Neural cell (in vitro differentiated cells): ENCODE data around the gene DNAJB11. TPM values are rescaled to one million over a fixed set of nuclear protein-coding genes. Genes with fewer than 3 reads are reported as not detected.

ENCODE experiments used
- H2AFZ ChIP-seq: fragments of 200-600, 300-800 bp; sonication (generic), shearing (Covaris generic); 2 replicates; pipeline ENCODE4 v1.6.0; 2014; ENCODE audit warnings: low read depth, mild to moderate bottlenecking, antibody characterized with exemption, low read length, moderate library complexity
- H3F3A ChIP-seq: fragments of 200-600 bp; shearing (Covaris generic); 2 replicates; pipeline ENCODE4 v1.6.1; 2016; ENCODE audit warnings: mild to moderate bottlenecking, moderate library complexity, mixed read lengths, antibody characterized with exemption, low read length; ENCODE audit not compliant: insufficient read depth, poor library complexity, severe bottlenecking
- H3K27ac ChIP-seq: fragments of 200-600, 300-800 bp; sonication (generic), shearing (Covaris generic); 2 replicates; pipeline ENCODE4 v1.5.1; 2014; ENCODE audit warnings: mild to moderate bottlenecking, low read length, moderate library complexity
- H3K27me3 ChIP-seq: fragments of 300-800, 200-600 bp; sonication (generic), shearing (Covaris generic); 2 replicates; pipeline ENCODE4 v1.6.0; 2014; ENCODE audit warnings: mild to moderate bottlenecking, low read depth, low read length, moderate library complexity; ENCODE audit not compliant: insufficient read depth
- H3K36me3 ChIP-seq: fragments of 300-800, 200-600 bp; sonication (generic), shearing (Covaris generic); 2 replicates; pipeline ENCODE4 v1.5.1; 2014; ENCODE audit warnings: mild to moderate bottlenecking, antibody characterized with exemption, low read length, moderate library complexity; ENCODE audit not compliant: insufficient read depth
- H3K4me2 ChIP-seq: fragments of 300-800, 200-600 bp; sonication (generic), shearing (Covaris generic); 2 replicates; pipeline ENCODE4 v1.6.0; 2014; ENCODE audit warnings: mild to moderate bottlenecking, low read length
- H3K4me3 ChIP-seq: fragments of 300-800, 200-600 bp; sonication (generic), shearing (Covaris generic); 2 replicates; pipeline ENCODE4 v1.5.1; 2014; ENCODE audit warnings: mild to moderate bottlenecking, low read length, moderate library complexity
- H3K79me2 ChIP-seq: fragments of 200-600 bp; shearing (Covaris generic); replicated peaks from 2 replicates; pipeline ENCODE4 v1.6.0; 2014; ENCODE audit warnings: mild to moderate bottlenecking, low read length, moderate library complexity; ENCODE audit not compliant: insufficient read depth
- H3K9ac ChIP-seq: fragments of 300-800, 200-600 bp; sonication (generic), shearing (Covaris generic); 2 replicates; pipeline ENCODE4 v1.6.1; 2016; ENCODE audit warnings: mild to moderate bottlenecking, low read length, mixed read lengths
- H3K9me2 ChIP-seq: fragments of 200-600 bp; shearing (Covaris generic); 2 replicates; pipeline ENCODE4 v1.6.1; 2016; ENCODE audit warnings: mild to moderate bottlenecking, low read length, mixed read lengths; ENCODE audit not compliant: insufficient read depth
- H3K9me3 ChIP-seq: fragments of 200-600, 300-800 bp; sonication (generic), shearing (Covaris generic); 2 replicates; pipeline ENCODE4 v1.6.1; 2016; ENCODE audit warnings: mild to moderate bottlenecking, mixed run types, low read length, moderate library complexity, mixed read lengths
- H4K20me1 ChIP-seq: fragments of 200-600 bp; shearing (Covaris generic); 2 replicates; pipeline ENCODE4 v1.6.1; 2016; ENCODE audit warnings: mild to moderate bottlenecking, mixed run types; ENCODE audit not compliant: insufficient read depth
- CTCF ChIP-seq: fragments of 450-650 bp; IDR thresholded peaks from 2 replicates; pipeline ENCODE4 v1.5.1; 2014; ENCODE audit warnings: antibody characterized with exemption, mild to moderate bottlenecking, moderate library complexity; ENCODE audit not compliant: poor library complexity, severe bottlenecking
- EP300 ChIP-seq: fragments of 450-650 bp; conservative IDR thresholded peaks from 2 replicates; pipeline ENCODE4 v1.6.1; 2014; ENCODE audit warnings: antibody characterized with exemption, mild to moderate bottlenecking, moderate library complexity; ENCODE audit not compliant: poor library complexity, severe bottlenecking
- EZH2 ChIP-seq: fragments of 200-600, 300-800 bp; shearing (Covaris generic), sonication (generic); IDR thresholded peaks from 2 replicates; pipeline ENCODE4 v1.6.1; 2014; ENCODE audit warnings: antibody characterized with exemption, low read length, borderline replicate concordance, mild to moderate bottlenecking; ENCODE audit not compliant: insufficient read depth, poor library complexity, severe bottlenecking
- MXI1 ChIP-seq: fragments of 450-650 bp; conservative IDR thresholded peaks from 2 replicates; pipeline ENCODE4 v1.6.1; 2014; ENCODE audit warnings: antibody characterized with exemption, mild to moderate bottlenecking; ENCODE audit not compliant: poor library complexity, severe bottlenecking
- POLR2AphosphoS5 ChIP-seq: IDR thresholded peaks from 2 replicates; pipeline ENCODE4 v1.6.1; 2012
- RAD21 ChIP-seq: fragments of 450-650 bp; conservative IDR thresholded peaks from 2 replicates; pipeline ENCODE4 v1.6.1; 2014; ENCODE audit warnings: antibody characterized with exemption, mild to moderate bottlenecking, moderate library complexity
- REST ChIP-seq: IDR thresholded peaks from 2 replicates; pipeline ENCODE4 v1.6.1; 2012; ENCODE audit warnings: borderline replicate concordance
- SMC3 ChIP-seq: fragments of 450-650 bp; conservative IDR thresholded peaks from 2 replicates; pipeline ENCODE4 v1.6.1; 2014; ENCODE audit warnings: antibody characterized with exemption, mild to moderate bottlenecking, moderate library complexity; ENCODE audit not compliant: poor library complexity
- TAF1 ChIP-seq: IDR thresholded peaks from 2 replicates; pipeline ENCODE4 v1.6.1; 2012; ENCODE audit warnings: low read depth
- polyA plus RNA-seq: library from polyadenylated mRNA; depleted of rRNA; stranded (reverse); fragments of >200 nt; gene quantifications from 2 replicates; pipeline ENCODE4 v1.2.3, GENCODE V29; 2014

DNAJB11 gene
- polyA plus RNA-seq, 1 donor from 2014 or later, result 108 TPM

- Histone ChIP-seq H3K27ac (no peak within 1 kb of the TSS), H3K4me2 (no peak within 1 kb of the TSS), H3K79me2 (no peaks in the 10 kb centered on the region), H4K20me1 (no peaks in the 10 kb centered on the region), H3K36me3 (no peaks in the 10 kb centered on the region), H3K9me3 (no peaks in the 10 kb centered on the region), H3K4me3 (no peak within 1 kb of the TSS), H3K27me3 (no peaks in the 10 kb centered on the region), H2AFZ (no peak within 1 kb of the TSS), H3F3A (peaks cover 4% of the 10 kb centered on the region), H3K9ac (no peak within 1 kb of the TSS), H3K9me2 (no peaks in the 10 kb centered on the region)
- TF ChIP-seq RAD21 (no peak), POLR2AphosphoS5 (no peak), REST (no peak), EZH2 (no peak), MXI1 (no peak), SMC3 (no peak), CTCF (no peak), EP300 (no peak), TAF1 (no peak)
Measured at GRCh38 chr3:186612721-186613636, 42.5 kb downstream of the DNAJB11 start, which contains the start of gene AHSG. Gene AHSG, plus strand, starts transcription at chr3:186613060. Its CDS starts 82 bp downstream, at chr3:186613142.

- no peaks in the 10 kb centered on the region for H3K9me3 ChIP-seq
- H3K79me2 ChIP-seq, result no peaks in the 10 kb centered on the region
- H3K9me2 ChIP-seq, result no peaks in the 10 kb centered on the region
- no peak overlapping the region for H3K4me2 ChIP-seq
- peaks cover 4% of the 10 kb centered on the region for H3F3A ChIP-seq
- no peaks in the 10 kb centered on the region for H3K36me3 ChIP-seq
- H3K4me3 ChIP-seq, result no peak overlapping the region
- no peak overlapping the region for H3K27ac ChIP-seq
- no peaks in the 10 kb centered on the region for H4K20me1 ChIP-seq
- no peaks in the 10 kb centered on the region for H3K27me3 ChIP-seq
- H3K9ac ChIP-seq, result no peak overlapping the region
- H2AFZ ChIP-seq, result no peak overlapping the region
- TF ChIP-seq SMC3, result no peak
- TF ChIP-seq CTCF, result no peak
- TF ChIP-seq TAF1, result no peak
Measured at GRCh38 chr3:186613637-186614265, 43.2 kb downstream of the DNAJB11 start.
